Trophoblast cell (in vitro differentiated cells and primary cell): ENCODE measurements around the gene ZNF148.
A peak's percentile ranks its signal among the peaks of the same experiment; 100 is the strongest.

Source experiments
- DNase-seq, 2 donors: peaks; one replicate each; pipeline ENCODE4 v3.0.0-alpha.2; 2016
- H2AFZ ChIP-seq: 2 replicates; pipeline ENCODE4 v1.6.1; 2013; ENCODE audit warnings: low read length, moderate library complexity, mild to moderate bottlenecking; ENCODE audit not compliant: insufficient read depth, poor library complexity
- H2AK5ac ChIP-seq: 2 replicates; pipeline ENCODE4 v1.6.1; 2013; ENCODE audit warnings: mild to moderate bottlenecking, low read length
- H2BK120ac ChIP-seq: 2 replicates; pipeline ENCODE4 v1.6.1; 2013; ENCODE audit warnings: low read length, mild to moderate bottlenecking, moderate library complexity; ENCODE audit not compliant: insufficient read depth, poor library complexity
- H2BK12ac ChIP-seq: 2 replicates; pipeline ENCODE4 v1.6.1; 2013; ENCODE audit warnings: mild to moderate bottlenecking, low read length, moderate library complexity
- H2BK5ac ChIP-seq: 2 replicates; pipeline ENCODE4 v1.6.1; 2013; ENCODE audit warnings: low read length, low read depth, moderate library complexity, mild to moderate bottlenecking; ENCODE audit not compliant: poor library complexity
- H3K14ac ChIP-seq: 2 replicates; pipeline ENCODE4 v1.6.1; 2013; ENCODE audit warnings: mild to moderate bottlenecking, low read length
- H3K18ac ChIP-seq: 2 replicates; pipeline ENCODE4 v1.6.1; 2013; ENCODE audit warnings: mild to moderate bottlenecking, low read length
- H3K23ac ChIP-seq: 2 replicates; pipeline ENCODE4 v1.6.1; 2013; ENCODE audit warnings: low read length
- H3K27ac ChIP-seq: 2 replicates; pipeline ENCODE4 v1.5.1; 2013; ENCODE audit warnings: low read depth, mild to moderate bottlenecking, inconsistent platforms, low read length, moderate library complexity
- H3K27me3 ChIP-seq: 2 replicates; pipeline ENCODE4 v1.6.1; 2013; ENCODE audit warnings: inconsistent platforms, mild to moderate bottlenecking, low read length, moderate library complexity; ENCODE audit not compliant: insufficient read depth
- H3K36me3 ChIP-seq, 2 experiments: 1 replicate in 1 of 2; 2 replicates in 1 of 2; pipeline ENCODE4 v1.6.1; 2013; ENCODE audit warnings: low read length in 2 of 2, mild to moderate bottlenecking in 2 of 2, moderate library complexity in 1 of 2; ENCODE audit not compliant: insufficient read depth in 2 of 2, control insufficient read depth in 1 of 2
- H3K4ac ChIP-seq: 2 replicates; pipeline ENCODE4 v1.6.1; 2013; ENCODE audit warnings: low read depth, mild to moderate bottlenecking, low read length, moderate library complexity
- H3K4me1 ChIP-seq, 2 experiments: 1 replicate in 1 of 2; 2 replicates in 1 of 2; pipeline ENCODE4 v1.6.1; 2013; ENCODE audit warnings: low read length in 2 of 2, mild to moderate bottlenecking in 2 of 2, moderate library complexity in 1 of 2; ENCODE audit not compliant: insufficient read depth in 2 of 2, control insufficient read depth in 1 of 2
- H3K4me2 ChIP-seq: 2 replicates; pipeline ENCODE4 v1.6.1; 2013; ENCODE audit warnings: inconsistent platforms, mild to moderate bottlenecking, low read length, moderate library complexity
- H3K4me3 ChIP-seq: 2 replicates; pipeline ENCODE4 v1.5.1; 2013; ENCODE audit warnings: mild to moderate bottlenecking, low read depth, low read length, inconsistent platforms
- H3K79me1 ChIP-seq: one replicate; pipeline ENCODE4 v1.6.1; 2013; ENCODE audit warnings: low read length
- H3K79me2 ChIP-seq: 2 replicates; pipeline ENCODE4 v1.6.1; 2013; ENCODE audit warnings: low read length, mild to moderate bottlenecking; ENCODE audit not compliant: control insufficient read depth, insufficient read depth, poor library complexity
- H3K9ac ChIP-seq: 2 replicates; pipeline ENCODE4 v1.6.1; 2013; ENCODE audit warnings: mild to moderate bottlenecking, low read length
- H3K9me3 ChIP-seq: 2 replicates; pipeline ENCODE4 v1.6.1; 2013; ENCODE audit warnings: low read depth, mild to moderate bottlenecking, control low read depth, inconsistent platforms, low read length; ENCODE audit not compliant: insufficient read depth
- H4K12ac ChIP-seq: 2 replicates; pipeline ENCODE4 v1.6.1; 2013; ENCODE audit warnings: low read depth, mild to moderate bottlenecking, low read length, moderate library complexity
- H4K8ac ChIP-seq: 2 replicates; pipeline ENCODE4 v1.6.1; 2013; ENCODE audit warnings: low read depth, mild to moderate bottlenecking, low read length, moderate library complexity
- H4K91ac ChIP-seq: one replicate; pipeline ENCODE4 v1.6.1; 2013; ENCODE audit warnings: low read depth, mild to moderate bottlenecking, low read length, moderate library complexity
- WGBS: extraction: QIAGEN DNeasy Blood & Tissue Kit; methylation state at CpG from one replicate; pipeline ENCODE4 v1.1.7; 2013; ENCODE audit warnings: missing lambda C conversion rate; ENCODE audit not compliant: insufficient read length, insufficient coverage; ENCODE audit errors: extremely low coverage; 5-methylcytosine and 5-hydroxymethylcytosine counted together

The ZNF148 gene

GRCh38 chr3:125232401-125232800 is 142.7 kb downstream of the ZNF148 start:
- peaks cover 0 to 5% of the 10 kb centered on the region in 2 experiments for H3K36me3 ChIP-seq
- no peak overlapping the region for H3K4ac ChIP-seq
- H3K14ac ChIP-seq: no peak overlapping the region
- no peak overlapping the region for H3K27ac ChIP-seq
- no peak overlapping the region for H3K4me3 ChIP-seq
- no peak overlapping the region for H2AFZ ChIP-seq
- no peak overlapping the region for H4K12ac ChIP-seq
- H2BK5ac ChIP-seq: no peak overlapping the region
- no peaks in the 10 kb centered on the region for H3K79me2 ChIP-seq
- no peak overlapping the region for H3K9ac ChIP-seq
- H4K8ac ChIP-seq: no peak overlapping the region
- no peak overlapping the region for H2AK5ac ChIP-seq
- H4K91ac ChIP-seq: no peak overlapping the region
- no peak overlapping the region for H3K4me2 ChIP-seq
- H3K79me1 ChIP-seq: no peaks in the 10 kb centered on the region
- H3K4me1 ChIP-seq: peaks cover 0 to 2% of the 10 kb centered on the region in 2 experiments
- H3K18ac ChIP-seq: no peak overlapping the region
- no peaks in the 10 kb centered on the region for H3K27me3 ChIP-seq
- no peak overlapping the region for H2BK12ac ChIP-seq
- H3K23ac ChIP-seq: no peak overlapping the region
- DNase-seq: no peak
- no peak overlapping the region for H2BK120ac ChIP-seq
- H3K9me3 ChIP-seq: no peaks in the 10 kb centered on the region
- no CpG with 5 or more reads among the region's 3 CpGs for WGBS

- no peak overlapping the region for H3K4me2 ChIP-seq
- no peak overlapping the region for H2AK5ac ChIP-seq
- no peaks in the 10 kb centered on the region for H3K27me3 ChIP-seq
- H3K14ac ChIP-seq: no peak overlapping the region
- no peak overlapping the region for H3K27ac ChIP-seq
- no peak overlapping the region for H2BK12ac ChIP-seq
- no peaks in the 10 kb centered on the region for H3K79me2 ChIP-seq
- no CpG with 5 or more reads among the region's 3 CpGs for WGBS
- no peaks in the 10 kb centered on the region for H3K9me3 ChIP-seq
- H3K23ac ChIP-seq: no peak overlapping the region
- H4K91ac ChIP-seq: no peak overlapping the region
- H3K4ac ChIP-seq: no peak overlapping the region
- peak in 1 of 2 donors; percentile 92 for DNase-seq
- H3K36me3 ChIP-seq: peaks cover 0 to 5% of the 10 kb centered on the region in 2 experiments
- no peaks in the 10 kb centered on the region for H3K79me1 ChIP-seq
- no peak overlapping the region for H3K4me3 ChIP-seq
- no peak overlapping the region for H3K9ac ChIP-seq
- no peak overlapping the region for H4K8ac ChIP-seq
- no peak overlapping the region for H2AFZ ChIP-seq
- H4K12ac ChIP-seq: no peak overlapping the region
- no peak overlapping the region for H2BK5ac ChIP-seq
- H2BK120ac ChIP-seq: no peak overlapping the region
- H3K4me1 ChIP-seq: peaks cover 0 to 2% of the 10 kb centered on the region in 2 experiments
- no peak overlapping the region for H3K18ac ChIP-seq
These were observed 143.2 kb downstream of the ZNF148 start for GRCh38 chr3:125231895-125232294.

- peaks cover 0 to 5% of the 10 kb centered on the region in 2 experiments for H3K36me3 ChIP-seq
- no peak overlapping the region for H2BK5ac ChIP-seq
- H3K23ac ChIP-seq: no peak overlapping the region
- no peak overlapping the region for H3K18ac ChIP-seq
- no peak overlapping the region for H2BK12ac ChIP-seq
- no peaks in the 10 kb centered on the region for H3K79me2 ChIP-seq
- no peak overlapping the region for H3K14ac ChIP-seq
- H4K91ac ChIP-seq: no peak overlapping the region
- H3K4me1 ChIP-seq: peaks cover 0 to 2% of the 10 kb centered on the region in 2 experiments
- H3K4me3 ChIP-seq: no peak overlapping the region
- no peak overlapping the region for H4K12ac ChIP-seq
- H2AK5ac ChIP-seq: no peak overlapping the region
- H3K4me2 ChIP-seq: no peak overlapping the region
- no peak overlapping the region for H2BK120ac ChIP-seq
- no peak overlapping the region for H4K8ac ChIP-seq
- H3K27ac ChIP-seq: no peak overlapping the region
- peak in 1 of 2 donors; percentile 75 for DNase-seq
- H3K9me3 ChIP-seq: no peaks in the 10 kb centered on the region
- no CpG with 5 or more reads among the region's 1 CpG for WGBS
- no peak overlapping the region for H3K9ac ChIP-seq
- H3K79me1 ChIP-seq: no peaks in the 10 kb centered on the region
- no peak overlapping the region for H3K4ac ChIP-seq
- H2AFZ ChIP-seq: no peak overlapping the region
- no peaks in the 10 kb centered on the region for H3K27me3 ChIP-seq
These were observed 145.4 kb downstream of the ZNF148 start for GRCh38 chr3:125229707-125230106.

- Histone ChIP-seq H3K27me3 (no peaks in the 10 kb centered on the region), H4K12ac (no peak overlapping the region), H3K9ac (no peak overlapping the region), H3K79me1 (no peaks in the 10 kb centered on the region), H3K4ac (no peak overlapping the region), H3K9me3 (no peaks in the 10 kb centered on the region), H2BK5ac (no peak overlapping the region), H3K23ac (no peak overlapping the region), H3K4me1 (peaks cover 0 to 2% of the 10 kb centered on the region in 2 experiments), H2AFZ (no peak overlapping the region), H2AK5ac (no peak overlapping the region), H3K14ac (no peak overlapping the region), H3K4me3 (no peak overlapping the region), H4K91ac (no peak overlapping the region), H2BK120ac (no peak overlapping the region), H3K36me3 (peaks cover 0 to 5% of the 10 kb centered on the region in 2 experiments), H3K27ac (no peak overlapping the region), H4K8ac (no peak overlapping the region), H3K79me2 (no peaks in the 10 kb centered on the region), H2BK12ac (no peak overlapping the region), H3K4me2 (no peak overlapping the region), H3K18ac (no peak overlapping the region)
- DNase-seq: peak; percentile 50 to 79
- WGBS: no CpG with 5 or more reads among the region's 7 CpGs
These were observed 146.0 kb downstream of the ZNF148 start for GRCh38 chr3:125229168-125229567.
